ENCODE measurements around the gene FAAP100. TPM values are rescaled to one million over a fixed set of nuclear protein-coding genes. Genes with fewer than 3 reads are reported as not detected.

The FAAP100 gene
- polyA plus RNA-seq, 1 donor from 2014 or later: 56.3 TPM

DNA sequence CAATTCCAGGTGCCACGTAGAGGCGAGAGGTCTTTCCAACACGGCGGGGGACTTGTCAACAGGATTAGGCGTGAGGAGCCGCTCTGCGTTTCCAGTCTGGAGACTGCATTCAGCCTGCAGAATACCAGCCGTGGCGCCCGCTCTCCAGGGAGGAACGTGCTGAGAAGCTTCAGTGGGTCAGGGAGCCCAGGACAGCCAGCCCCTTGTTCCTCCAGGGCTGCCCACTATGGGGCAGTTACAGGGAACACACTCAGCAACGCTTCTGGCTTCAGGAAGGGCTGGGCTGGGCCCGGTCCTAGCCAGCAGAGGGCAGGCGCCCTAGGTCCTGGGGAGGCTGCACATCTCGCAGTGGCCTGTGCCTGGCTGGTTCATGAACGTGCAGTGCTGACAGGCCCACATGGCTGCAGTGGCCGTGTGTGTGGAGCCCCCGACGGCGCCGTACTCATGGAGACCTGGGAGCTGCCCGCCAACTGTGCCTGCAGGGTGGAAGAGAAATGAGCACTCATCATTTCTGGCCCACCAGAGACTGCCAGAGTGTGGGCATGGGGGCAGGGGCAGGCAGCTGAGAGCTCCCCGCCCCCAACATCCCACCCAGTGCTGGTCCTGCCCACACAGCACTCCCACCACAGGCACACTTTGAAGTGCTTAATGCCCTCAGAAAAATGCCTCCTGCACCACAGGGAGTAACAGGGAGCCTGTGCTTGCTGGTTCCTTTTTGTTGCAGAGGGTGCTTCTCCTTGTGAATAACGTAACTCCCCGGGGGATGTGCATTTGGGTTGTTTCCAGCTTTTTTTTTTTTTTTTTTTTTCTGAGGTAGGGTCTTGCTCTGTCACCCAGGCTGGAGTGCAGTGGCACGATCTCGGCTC is 7.0 kb upstream of the FAAP100 start:
- TF ChIP-seq, protein P1, sequence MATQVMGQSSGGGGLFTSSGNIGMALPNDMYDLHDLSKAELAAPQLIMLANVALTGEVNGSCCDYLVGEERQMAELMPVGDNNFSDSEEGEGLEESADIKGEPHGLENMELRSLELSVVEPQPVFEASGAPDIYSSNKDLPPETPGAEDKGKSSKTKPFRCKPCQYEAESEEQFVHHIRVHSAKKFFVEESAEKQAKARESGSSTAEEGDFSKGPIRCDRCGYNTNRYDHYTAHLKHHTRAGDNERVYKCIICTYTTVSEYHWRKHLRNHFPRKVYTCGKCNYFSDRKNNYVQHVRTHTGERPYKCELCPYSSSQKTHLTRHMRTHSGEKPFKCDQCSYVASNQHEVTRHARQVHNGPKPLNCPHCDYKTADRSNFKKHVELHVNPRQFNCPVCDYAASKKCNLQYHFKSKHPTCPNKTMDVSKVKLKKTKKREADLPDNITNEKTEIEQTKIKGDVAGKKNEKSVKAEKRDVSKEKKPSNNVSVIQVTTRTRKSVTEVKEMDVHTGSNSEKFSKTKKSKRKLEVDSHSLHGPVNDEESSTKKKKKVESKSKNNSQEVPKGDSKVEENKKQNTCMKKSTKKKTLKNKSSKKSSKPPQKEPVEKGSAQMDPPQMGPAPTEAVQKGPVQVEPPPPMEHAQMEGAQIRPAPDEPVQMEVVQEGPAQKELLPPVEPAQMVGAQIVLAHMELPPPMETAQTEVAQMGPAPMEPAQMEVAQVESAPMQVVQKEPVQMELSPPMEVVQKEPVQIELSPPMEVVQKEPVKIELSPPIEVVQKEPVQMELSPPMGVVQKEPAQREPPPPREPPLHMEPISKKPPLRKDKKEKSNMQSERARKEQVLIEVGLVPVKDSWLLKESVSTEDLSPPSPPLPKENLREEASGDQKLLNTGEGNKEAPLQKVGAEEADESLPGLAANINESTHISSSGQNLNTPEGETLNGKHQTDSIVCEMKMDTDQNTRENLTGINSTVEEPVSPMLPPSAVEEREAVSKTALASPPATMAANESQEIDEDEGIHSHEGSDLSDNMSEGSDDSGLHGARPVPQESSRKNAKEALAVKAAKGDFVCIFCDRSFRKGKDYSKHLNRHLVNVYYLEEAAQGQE (IDR thresholded peaks at IDR 0.05; ENCODE audit: borderline replicate concordance): no peak
- TF ChIP-seq MXI1 (conservative IDR thresholded peaks at IDR 0.05; ENCODE audit: poor library complexity, severe bottlenecking) (no peak), EP300 (conservative IDR thresholded peaks at IDR 0.05; ENCODE audit: poor library complexity, severe bottlenecking) (no peak), EZH2 (IDR thresholded peaks at IDR 0.05; ENCODE audit: borderline replicate concordance, insufficient read depth, low read length, poor library complexity, severe bottlenecking) (no peak), RAD21 (conservative IDR thresholded peaks at IDR 0.05) (no peak), POLR2AphosphoS5 (IDR thresholded peaks at IDR 0.05) (no peak), SMC3 (conservative IDR thresholded peaks at IDR 0.05; ENCODE audit: poor library complexity) (no peak), TAF1 (IDR thresholded peaks at IDR 0.05; ENCODE audit: low read depth) (no peak)
- TF ChIP-seq, protein P2, sequence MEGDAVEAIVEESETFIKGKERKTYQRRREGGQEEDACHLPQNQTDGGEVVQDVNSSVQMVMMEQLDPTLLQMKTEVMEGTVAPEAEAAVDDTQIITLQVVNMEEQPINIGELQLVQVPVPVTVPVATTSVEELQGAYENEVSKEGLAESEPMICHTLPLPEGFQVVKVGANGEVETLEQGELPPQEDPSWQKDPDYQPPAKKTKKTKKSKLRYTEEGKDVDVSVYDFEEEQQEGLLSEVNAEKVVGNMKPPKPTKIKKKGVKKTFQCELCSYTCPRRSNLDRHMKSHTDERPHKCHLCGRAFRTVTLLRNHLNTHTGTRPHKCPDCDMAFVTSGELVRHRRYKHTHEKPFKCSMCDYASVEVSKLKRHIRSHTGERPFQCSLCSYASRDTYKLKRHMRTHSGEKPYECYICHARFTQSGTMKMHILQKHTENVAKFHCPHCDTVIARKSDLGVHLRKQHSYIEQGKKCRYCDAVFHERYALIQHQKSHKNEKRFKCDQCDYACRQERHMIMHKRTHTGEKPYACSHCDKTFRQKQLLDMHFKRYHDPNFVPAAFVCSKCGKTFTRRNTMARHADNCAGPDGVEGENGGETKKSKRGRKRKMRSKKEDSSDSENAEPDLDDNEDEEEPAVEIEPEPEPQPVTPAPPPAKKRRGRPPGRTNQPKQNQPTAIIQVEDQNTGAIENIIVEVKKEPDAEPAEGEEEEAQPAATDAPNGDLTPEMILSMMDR (IDR thresholded peaks at IDR 0.05; ENCODE audit: poor library complexity, severe bottlenecking): no peak
- H3K27me3 ChIP-seq (ENCODE audit: insufficient read depth, low read depth, low read length): no peaks in the 10 kb centered on the region
- no peaks in the 10 kb centered on the region for H3K79me2 ChIP-seq (replicated peaks; ENCODE audit: insufficient read depth, low read length)
- no peaks in the 10 kb centered on the region for H3K36me3 ChIP-seq (ENCODE audit: insufficient read depth, low read length)
- no peak overlapping the region for H3K27ac ChIP-seq (ENCODE audit: low read length)
- H3K9me3 ChIP-seq (ENCODE audit: low read length): no peaks in the 10 kb centered on the region
- H3K9me2 ChIP-seq (ENCODE audit: insufficient read depth, low read length): no peaks in the 10 kb centered on the region
- no peak overlapping the region for H3K4me3 ChIP-seq (ENCODE audit: low read length)
- H3F3A ChIP-seq (ENCODE audit: insufficient read depth, low read length, poor library complexity, severe bottlenecking): no peaks in the 10 kb centered on the region
- H2AFZ ChIP-seq (ENCODE audit: low read depth, low read length): no peak overlapping the region
- H3K9ac ChIP-seq (ENCODE audit: low read length): no peak overlapping the region
- H3K4me2 ChIP-seq (ENCODE audit: low read length): no peak overlapping the region
- no peaks in the 10 kb centered on the region for H4K20me1 ChIP-seq (ENCODE audit: insufficient read depth)

- H3K27me3 ChIP-seq (ENCODE audit: insufficient read depth, low read depth, low read length): no peaks in the 10 kb centered on the region
- TF ChIP-seq, protein P1 (IDR thresholded peaks at IDR 0.05; ENCODE audit: borderline replicate concordance): no peak
- no peak for TF ChIP-seq MXI1 (conservative IDR thresholded peaks at IDR 0.05; ENCODE audit: poor library complexity, severe bottlenecking)
- TF ChIP-seq EP300 (conservative IDR thresholded peaks at IDR 0.05; ENCODE audit: poor library complexity, severe bottlenecking): no peak
- TF ChIP-seq RAD21 (conservative IDR thresholded peaks at IDR 0.05): no peak
- TF ChIP-seq, protein P2 (IDR thresholded peaks at IDR 0.05; ENCODE audit: poor library complexity, severe bottlenecking): no peak
- TF ChIP-seq EZH2 (IDR thresholded peaks at IDR 0.05; ENCODE audit: borderline replicate concordance, insufficient read depth, low read length, poor library complexity, severe bottlenecking): no peak
- no peak for TF ChIP-seq SMC3 (conservative IDR thresholded peaks at IDR 0.05; ENCODE audit: poor library complexity)
- TF ChIP-seq TAF1 (IDR thresholded peaks at IDR 0.05; ENCODE audit: low read depth): no peak
- no peak for TF ChIP-seq POLR2AphosphoS5 (IDR thresholded peaks at IDR 0.05)
- no peak overlapping the region for H3K4me3 ChIP-seq (ENCODE audit: low read length)
- no peaks in the 10 kb centered on the region for H3F3A ChIP-seq (ENCODE audit: insufficient read depth, low read length, poor library complexity, severe bottlenecking)
- H4K20me1 ChIP-seq (ENCODE audit: insufficient read depth): no peaks in the 10 kb centered on the region
- H3K9ac ChIP-seq (ENCODE audit: low read length): no peak overlapping the region
- H3K9me3 ChIP-seq (ENCODE audit: low read length): no peaks in the 10 kb centered on the region
- no peak overlapping the region for H2AFZ ChIP-seq (ENCODE audit: low read depth, low read length)
- no peaks in the 10 kb centered on the region for H3K79me2 ChIP-seq (replicated peaks; ENCODE audit: insufficient read depth, low read length)
- no peaks in the 10 kb centered on the region for H3K36me3 ChIP-seq (ENCODE audit: insufficient read depth, low read length)
- H3K27ac ChIP-seq (ENCODE audit: low read length): no peak overlapping the region
- no peaks in the 10 kb centered on the region for H3K9me2 ChIP-seq (ENCODE audit: insufficient read depth, low read length)
- no peak overlapping the region for H3K4me2 ChIP-seq (ENCODE audit: low read length)
These were observed 5.9 kb upstream of the FAAP100 start for GRCh38 chr17:81558115-81558468.
